CD4-positive, alpha-beta T cell treated with Interleukin-1 beta for 1 hour (primary cell): ENCODE results near the gene LIMS2.

Experiments used
- DNase-seq, 2 donors: peaks; one replicate each; pipeline ENCODE4 v3.0.0-alpha.2; 2020 to 2022

The LIMS2 gene

GRCh38 chr2:127619877-127620705 lies 55.2 kb downstream of the LIMS2 start:
- DNase-seq, result no peak

- DNase-seq, result no peak
Measured at GRCh38 chr2:127619203-127619590, 56.1 kb downstream of the LIMS2 start.

- no peak for DNase-seq
Measured at GRCh38 chr2:127618551-127619202, 56.7 kb downstream of the LIMS2 start.

DNA sequence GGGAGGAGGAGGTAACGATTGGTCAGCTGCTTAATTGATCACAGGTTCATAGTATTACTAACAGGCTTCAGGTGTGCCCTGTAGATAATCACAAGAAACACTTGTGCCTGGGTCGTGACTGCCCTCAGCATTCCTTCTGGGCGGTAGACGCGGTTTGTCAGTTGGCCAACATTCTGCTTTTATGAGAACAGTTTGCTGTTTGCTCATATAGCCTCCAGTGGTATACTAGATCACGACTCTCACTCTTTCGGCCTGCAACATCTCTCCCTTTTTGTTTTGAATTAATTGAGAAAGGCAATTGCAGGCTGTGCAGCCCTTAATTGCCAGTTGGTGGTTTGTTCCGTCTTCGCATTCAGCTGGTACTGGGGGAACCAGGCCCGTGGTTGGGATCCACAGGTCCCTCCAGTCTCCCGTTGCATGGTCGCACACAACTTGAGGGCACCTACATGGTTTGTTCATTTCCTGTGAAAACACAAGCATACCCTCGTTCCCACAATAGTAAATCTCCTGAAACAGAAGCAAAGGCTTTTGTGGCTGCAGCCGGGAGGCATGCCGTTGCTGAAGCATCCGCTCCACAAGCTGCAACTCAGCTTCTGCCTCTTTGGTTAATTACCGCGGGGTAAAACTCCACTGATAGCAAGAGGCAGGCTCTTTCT lies 59.7 kb downstream of the LIMS2 start:
- DNase-seq, result no peak

DNA sequence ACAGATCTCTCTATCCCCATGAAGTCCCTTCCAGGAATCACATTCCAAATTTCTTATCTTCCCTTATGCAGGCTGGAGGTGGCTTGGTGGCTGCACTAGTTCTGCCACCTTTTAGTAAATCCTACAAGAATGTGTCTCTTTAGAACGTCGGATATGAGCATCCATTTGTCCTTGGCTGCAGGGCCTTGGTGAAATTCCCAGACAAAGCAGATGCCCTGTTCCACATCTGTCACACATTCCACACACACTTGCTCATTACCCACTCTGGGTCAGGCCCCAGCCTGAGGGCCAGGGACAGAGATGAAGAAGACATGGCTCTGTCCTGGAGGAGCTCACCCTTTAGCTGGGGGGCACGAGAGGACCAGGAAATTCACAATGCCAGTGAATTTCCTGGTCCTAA lies 60.6 kb downstream of the LIMS2 start:
- DNase-seq, result no peak

GRCh38 chr2:127614246-127614645 lies 61.1 kb downstream of the LIMS2 start:
- no peak for DNase-seq

- DNase-seq, result no peak
Measured at GRCh38 chr2:127612111-127612822, 63.1 kb downstream of the LIMS2 start.

GRCh38 chr2:127611076-127611925 lies 64.0 kb downstream of the LIMS2 start:
- DNase-seq, result no peak

DNA sequence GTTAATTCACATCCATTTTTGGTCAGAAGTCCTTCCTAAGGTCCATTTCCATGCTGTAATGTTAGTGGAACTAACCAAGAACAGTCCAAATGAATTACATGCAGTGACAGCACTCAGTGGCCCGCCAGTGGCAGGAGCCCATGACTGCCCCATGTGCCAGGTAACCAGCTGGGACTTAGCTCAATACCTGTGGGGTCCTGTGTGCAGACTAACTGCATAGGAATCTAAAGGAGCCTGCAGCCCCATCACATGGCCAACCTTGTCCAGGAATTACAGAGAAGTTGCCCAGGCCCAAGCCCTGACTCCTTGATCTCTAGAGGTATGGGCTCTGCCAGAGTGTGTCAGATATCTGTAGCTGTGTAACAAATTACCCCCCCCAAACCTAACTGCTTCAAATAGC lies 64.8 kb downstream of the LIMS2 start:
- no peak for DNase-seq

- DNase-seq, result no peak
Measured at GRCh38 chr2:127609818-127610217, 65.5 kb downstream of the LIMS2 start.

- no peak for DNase-seq
Measured at GRCh38 chr2:127609031-127609751, 66.1 kb downstream of the LIMS2 start.

- no peak for DNase-seq
Measured at GRCh38 chr2:127608061-127609030, 67.0 kb downstream of the LIMS2 start.

DNA sequence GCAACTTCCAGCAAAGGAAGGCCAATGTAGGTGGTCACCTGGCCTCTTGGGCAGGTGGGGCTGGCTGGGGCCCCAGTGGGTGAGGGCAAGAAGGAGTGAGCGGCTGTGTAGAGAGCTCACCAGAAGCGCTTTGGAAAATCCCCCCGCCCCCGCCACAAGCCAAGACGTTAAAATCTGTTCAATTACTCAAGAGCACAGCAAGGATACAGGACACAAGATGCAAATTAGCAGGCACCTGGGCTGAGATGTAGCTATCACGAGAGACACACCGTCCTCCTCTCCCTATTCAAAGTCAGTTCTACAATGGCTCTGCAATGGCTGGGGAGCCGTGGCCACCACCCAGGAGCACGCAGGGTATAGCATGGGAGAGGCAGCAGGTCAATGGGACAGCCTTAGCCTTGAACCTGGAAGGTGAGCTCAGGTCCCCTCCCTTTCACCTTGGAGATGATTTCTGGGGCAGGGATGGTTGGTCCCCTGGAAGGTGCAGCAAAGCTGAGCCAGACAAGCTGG lies 67.9 kb downstream of the LIMS2 start:
- DNase-seq, result no peak

GRCh38 chr2:127606625-127607398 lies 68.5 kb downstream of the LIMS2 start:
- no peak for DNase-seq

DNA sequence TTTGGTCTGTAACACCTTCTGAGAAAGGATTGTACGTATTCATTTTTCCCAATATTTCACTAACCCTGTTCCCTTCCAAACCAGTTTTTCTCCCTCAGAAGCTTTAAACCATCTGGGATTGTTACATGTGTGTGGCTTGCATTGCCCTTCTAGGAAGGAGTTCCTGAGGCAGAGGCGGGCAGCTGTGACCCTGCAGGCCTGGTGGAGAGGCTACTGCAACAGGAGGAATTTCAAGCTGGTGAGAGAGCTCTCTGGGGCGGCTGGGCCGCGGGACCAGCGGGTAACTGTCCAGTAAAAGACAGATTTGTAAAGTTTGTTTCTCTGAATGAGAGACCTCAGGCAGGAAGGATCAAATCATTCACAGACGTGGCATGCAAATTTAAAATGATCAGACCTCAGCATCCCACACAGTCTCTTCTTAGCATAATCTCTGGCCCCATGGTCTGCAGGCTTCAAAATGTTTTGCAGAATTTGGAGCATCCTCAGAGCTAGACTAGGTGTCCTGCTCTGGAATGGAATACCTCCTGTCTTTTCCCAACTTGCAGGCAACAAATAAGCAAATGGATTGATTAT lies 69.6 kb downstream of the LIMS2 start:
- no peak for DNase-seq

DNA sequence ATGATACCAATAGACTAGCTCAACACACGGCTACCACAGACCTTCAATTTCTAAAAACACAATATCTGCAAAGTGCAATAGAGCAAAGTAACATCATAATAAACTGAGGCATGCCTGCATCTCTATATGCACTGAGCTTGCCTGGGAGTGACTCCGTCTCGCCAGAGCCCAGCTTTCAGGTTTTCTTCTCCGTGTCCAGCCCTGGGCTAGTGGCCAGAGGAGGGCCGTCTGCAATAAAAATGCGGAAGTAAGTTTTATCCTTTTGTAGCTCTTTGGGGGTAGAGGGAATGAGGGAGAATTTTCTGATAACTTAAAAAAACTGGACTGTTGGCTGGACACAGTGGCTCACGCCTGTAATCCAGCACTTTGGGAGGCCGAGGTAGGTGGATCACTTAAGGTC lies 70.3 kb downstream of the LIMS2 start:
- DNase-seq, result no peak

DNA sequence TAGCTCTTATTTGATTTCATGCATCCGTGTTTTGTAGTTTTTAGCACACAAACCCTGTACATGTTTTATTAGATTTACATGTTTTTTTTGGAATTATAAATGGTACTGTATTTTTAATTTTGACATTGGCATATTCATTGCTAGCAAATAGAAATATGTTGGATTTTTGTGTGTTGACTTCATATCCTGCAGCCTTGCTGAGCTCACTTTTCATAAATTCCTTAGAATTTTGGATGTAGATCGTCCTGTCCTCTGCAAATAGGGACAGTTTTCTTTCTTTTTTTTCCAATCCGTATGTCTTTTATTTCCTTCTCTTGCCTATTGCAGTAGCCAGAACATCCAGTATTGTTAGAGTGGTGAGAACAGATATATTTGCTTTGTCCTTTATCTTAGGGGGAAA lies 76.1 kb downstream of the LIMS2 start:
- DNase-seq, result no peak

DNA sequence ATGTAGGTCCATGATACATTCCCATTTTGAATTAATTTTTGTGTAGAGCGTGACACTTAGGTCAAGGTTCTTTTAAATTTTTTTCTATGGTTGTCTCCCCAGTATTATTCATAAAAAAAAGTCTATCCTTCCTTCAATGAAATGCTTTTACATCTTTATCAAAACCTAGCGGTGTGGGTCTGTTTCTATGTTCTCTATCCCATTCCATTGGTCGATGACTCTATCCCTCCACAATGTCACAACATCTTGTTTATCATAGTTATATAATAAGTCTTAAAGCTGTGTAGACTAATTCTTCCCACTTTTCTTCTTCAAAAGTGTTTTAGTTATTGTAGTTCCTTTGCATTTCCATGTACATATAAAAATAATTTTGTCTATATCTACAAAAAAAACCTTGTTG lies 76.6 kb downstream of the LIMS2 start:
- no peak for DNase-seq

GRCh38 chr2:127597984-127598380 lies 77.3 kb downstream of the LIMS2 start:
- DNase-seq, result no peak
